ENCODE data around the gene MFSD6.

The MFSD6 gene

DNA sequence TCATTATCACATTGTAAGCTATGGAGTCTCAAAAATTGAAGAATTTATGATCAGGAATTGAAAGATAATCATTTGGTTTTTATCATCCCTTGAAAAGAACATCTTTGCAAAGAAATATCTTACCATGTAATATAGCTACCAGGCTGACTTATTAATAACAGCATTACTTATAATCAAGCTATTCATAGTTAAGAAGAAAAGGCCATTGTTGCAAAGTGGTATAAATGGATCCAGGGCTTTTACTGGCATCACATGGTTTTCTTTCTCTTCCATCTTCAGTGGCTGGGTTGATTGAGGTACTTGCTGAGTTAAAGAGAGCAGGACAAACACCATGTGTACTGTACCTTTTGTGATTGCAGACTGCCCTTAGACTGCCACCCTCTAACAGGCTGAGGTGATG lies 39.6 kb downstream of the MFSD6 start:
- DNase-seq (ENCODE audit: low spot score): no peak
- no peak for TF ChIP-seq CTCF (IDR thresholded peaks at IDR 0.05; ENCODE audit: extremely low read depth, missing control alignments)

GRCh38 chr2:190449925-190450324 lies 41.8 kb downstream of the MFSD6 start:
- no peak for TF ChIP-seq CTCF (IDR thresholded peaks at IDR 0.05; ENCODE audit: extremely low read depth, missing control alignments)
- no peak for DNase-seq (ENCODE audit: low spot score)

- no peak for DNase-seq (ENCODE audit: low spot score)
- no peak for TF ChIP-seq CTCF (IDR thresholded peaks at IDR 0.05; ENCODE audit: extremely low read depth, missing control alignments)
These were observed 42.2 kb downstream of the MFSD6 start for GRCh38 chr2:190450363-190450762.

- DNase-seq (ENCODE audit: low spot score): no peak
- TF ChIP-seq CTCF (IDR thresholded peaks at IDR 0.05; ENCODE audit: extremely low read depth, missing control alignments): no peak
These were observed 43.5 kb downstream of the MFSD6 start for GRCh38 chr2:190451561-190452176.

DNA sequence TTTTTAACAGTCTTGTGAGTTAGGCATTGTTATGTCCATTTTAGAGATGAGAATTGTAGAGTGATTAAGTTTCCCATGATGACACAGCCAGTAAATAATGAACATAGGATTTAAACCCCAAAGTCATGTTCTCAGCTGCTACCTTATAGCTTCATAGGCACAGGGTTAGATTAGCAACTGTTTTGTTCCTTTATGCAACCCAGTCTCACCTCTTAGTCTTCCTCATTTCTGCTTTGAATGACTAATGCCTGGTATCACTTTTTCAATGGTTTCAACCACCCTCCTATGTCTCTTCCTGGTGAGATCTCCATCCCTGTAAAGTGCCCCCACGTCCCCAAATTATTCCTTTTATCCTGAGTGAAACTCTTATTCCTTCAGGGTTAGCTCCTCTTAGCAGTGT lies 44.3 kb downstream of the MFSD6 start:
- no peak for DNase-seq (ENCODE audit: low spot score)

GRCh38 chr2:190454795-190455194 lies 46.6 kb downstream of the MFSD6 start:
- DNase-seq (ENCODE audit: low spot score): no peak
- TF ChIP-seq CTCF (IDR thresholded peaks at IDR 0.05; ENCODE audit: extremely low read depth, missing control alignments): no peak

More for the DNA sequence above, 44.3 kb downstream of the MFSD6 start:
- no peak for TF ChIP-seq CTCF (IDR thresholded peaks at IDR 0.05; ENCODE audit: extremely low read depth, missing control alignments)

DNA sequence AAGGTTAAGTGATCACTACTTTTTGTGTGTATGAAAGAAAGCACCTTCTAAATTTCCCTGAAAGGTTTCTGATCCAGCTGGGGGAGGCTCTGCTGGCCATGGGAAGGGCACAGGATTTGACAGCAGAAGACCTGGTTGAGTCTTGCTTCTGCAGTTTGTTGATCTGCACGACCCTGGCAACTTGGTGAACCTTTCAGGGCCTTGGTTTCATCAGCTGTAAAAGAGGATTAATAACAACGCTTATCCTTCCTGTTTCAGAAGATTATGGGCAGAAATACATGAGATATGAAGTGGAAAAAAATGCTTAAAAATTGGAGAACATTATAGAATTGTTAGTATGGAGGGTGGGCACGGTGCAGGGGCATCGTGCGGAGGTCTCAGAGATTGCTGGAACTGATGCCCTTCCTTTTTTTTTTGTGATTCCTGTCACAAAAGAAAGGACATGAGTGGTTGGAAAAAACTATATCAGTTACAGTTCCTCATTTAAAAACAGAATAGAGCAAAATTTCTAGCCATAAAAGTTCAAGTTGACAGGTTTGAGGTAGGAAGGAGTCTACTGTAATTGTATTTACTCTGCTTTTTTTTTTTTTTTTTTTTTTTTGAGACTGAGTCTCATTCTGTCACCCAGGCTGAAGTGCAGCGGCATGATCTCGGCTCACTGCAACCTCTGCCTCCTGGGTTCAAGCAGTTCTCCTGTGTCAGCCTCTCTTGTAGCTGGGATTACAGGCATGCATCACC lies 47.4 kb downstream of the MFSD6 start:
- no peak for DNase-seq (ENCODE audit: low spot score)
- TF ChIP-seq CTCF (IDR thresholded peaks at IDR 0.05; ENCODE audit: extremely low read depth, missing control alignments): no peak

Data from GM20000 (cell line).